ENCODE measurements around the gene MAST4.

MAST4 gene

DNA sequence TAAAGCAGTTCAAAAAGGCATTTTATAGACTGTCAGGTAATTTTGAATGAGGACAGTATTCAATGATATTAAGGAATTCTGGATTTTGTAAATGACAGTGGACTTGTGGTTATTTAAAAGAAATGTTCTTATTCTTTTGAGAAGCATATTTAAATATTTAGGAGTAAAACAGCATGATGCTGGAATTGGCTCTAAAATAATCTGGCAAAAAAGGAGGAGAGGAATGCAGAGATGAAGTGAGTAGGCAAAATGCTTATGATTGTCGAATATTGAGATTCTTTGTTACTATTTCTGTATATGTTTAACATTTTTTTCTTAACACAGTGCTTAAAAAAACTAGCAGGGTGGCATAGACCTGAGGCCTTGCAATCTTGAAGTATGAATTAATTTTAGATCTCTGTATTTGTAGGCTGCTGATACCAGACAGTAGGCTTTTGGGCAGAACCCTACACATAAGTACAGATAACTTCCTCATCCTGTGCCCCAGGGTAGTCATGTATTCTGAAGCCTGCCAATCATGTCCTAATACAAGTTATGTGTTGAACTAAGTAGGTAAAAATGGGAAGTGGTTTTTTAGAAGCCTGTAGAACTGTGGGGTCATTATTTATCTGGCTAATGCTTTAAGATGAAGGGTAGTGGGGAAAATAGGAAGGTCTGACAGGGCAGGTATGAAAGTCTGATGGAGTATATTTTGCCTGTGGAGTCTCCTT, 591.0 kb downstream of the MAST4 start:
- Histone ChIP-seq H3K9me3 (ENCODE audit: control insufficient read depth, insufficient read depth, low read depth, low read length) (no peaks in the 10 kb centered on the region), H3K4me3 (ENCODE audit: low read depth, low read length) (no peak overlapping the region), H3K36me3 (ENCODE audit: control insufficient read depth in 2 of 2, insufficient read depth in 1 of 2, low read length in 2 of 2) (no peaks in the 10 kb centered on the region), H3K4me1 (ENCODE audit: control insufficient read depth, insufficient read depth, low read length) (peaks cover under 1% of the 10 kb centered on the region; the same call in 1 of the 2 replicates), H3K27ac (ENCODE audit: extremely low read depth, low read depth, low read length) (no peak overlapping the region)
- ChIA-PET POLR2A (no interaction called here), CTCF (no interaction called here)
- TF ChIP-seq KLF16 (tag by site-specific recombination; IDR thresholded peaks at IDR 0.05) (no peak), HOXD13 (CRISPR knock-in tag; IDR thresholded peaks at IDR 0.05; ENCODE audit: borderline replicate concordance) (no peak), ZSCAN16 (tag by site-specific recombination; IDR thresholded peaks at IDR 0.05) (no peak), ZNF184 (tag by site-specific recombination; IDR thresholded peaks at IDR 0.05) (no peak), ZNF354C (tag by site-specific recombination; IDR thresholded peaks at IDR 0.05; ENCODE audit: borderline replicate concordance, low read depth) (no peak), ZNF707 (tag by site-specific recombination; IDR thresholded peaks at IDR 0.05) (no peak), FEZF1 (tag by site-specific recombination; IDR thresholded peaks at IDR 0.05) (no peak), ZNF248 (tag by site-specific recombination; IDR thresholded peaks at IDR 0.05) (no peak), ZFP3 (tag by site-specific recombination; IDR thresholded peaks at IDR 0.05; ENCODE audit: low read depth) (no peak), TCF7L2 (IDR thresholded peaks at IDR 0.05; ENCODE audit: borderline replicate concordance, low read depth, low read length) (no peak), ZNF629 (tag by site-specific recombination; IDR thresholded peaks at IDR 0.05) (no peak), SP7 (tag by site-specific recombination; IDR thresholded peaks at IDR 0.05) (no peak), BCL6B (tag by site-specific recombination; IDR thresholded peaks at IDR 0.05) (no peak), ZIC2 (tag by site-specific recombination; IDR thresholded peaks at IDR 0.05) (no peak), ZBTB17 (tag by site-specific recombination; IDR thresholded peaks at IDR 0.05) (no peak), ZNF341 (tag by site-specific recombination; IDR thresholded peaks at IDR 0.05; ENCODE audit: low read depth) (no peak), ZNF473 (tag by site-specific recombination; IDR thresholded peaks at IDR 0.05) (no peak), MEIS1 (CRISPR knock-in tag; IDR thresholded peaks at IDR 0.05; ENCODE audit: borderline replicate concordance) (no peak)
- TF ChIP-seq, protein P1, sequence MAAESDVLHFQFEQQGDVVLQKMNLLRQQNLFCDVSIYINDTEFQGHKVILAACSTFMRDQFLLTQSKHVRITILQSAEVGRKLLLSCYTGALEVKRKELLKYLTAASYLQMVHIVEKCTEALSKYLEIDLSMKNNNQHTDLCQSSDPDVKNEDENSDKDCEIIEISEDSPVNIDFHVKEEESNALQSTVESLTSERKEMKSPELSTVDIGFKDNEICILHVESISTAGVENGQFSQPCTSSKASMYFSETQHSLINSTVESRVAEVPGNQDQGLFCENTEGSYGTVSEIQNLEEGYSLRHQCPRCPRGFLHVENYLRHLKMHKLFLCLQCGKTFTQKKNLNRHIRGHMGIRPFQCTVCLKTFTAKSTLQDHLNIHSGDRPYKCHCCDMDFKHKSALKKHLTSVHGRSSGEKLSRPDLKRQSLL (tag by site-specific recombination; IDR thresholded peaks at IDR 0.05): no peak
- TF ChIP-seq, protein P2, sequence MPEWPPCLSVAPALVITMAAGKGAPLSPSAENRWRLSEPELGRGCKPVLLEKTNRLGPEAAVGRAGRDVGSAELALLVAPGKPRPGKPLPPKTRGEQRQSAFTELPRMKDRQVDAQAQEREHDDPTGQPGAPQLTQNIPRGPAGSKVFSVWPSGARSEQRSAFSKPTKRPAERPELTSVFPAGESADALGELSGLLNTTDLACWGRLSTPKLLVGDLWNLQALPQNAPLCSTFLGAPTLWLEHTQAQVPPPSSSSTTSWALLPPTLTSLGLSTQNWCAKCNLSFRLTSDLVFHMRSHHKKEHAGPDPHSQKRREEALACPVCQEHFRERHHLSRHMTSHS (tag by site-specific recombination; IDR thresholded peaks at IDR 0.05): no peak

DNA sequence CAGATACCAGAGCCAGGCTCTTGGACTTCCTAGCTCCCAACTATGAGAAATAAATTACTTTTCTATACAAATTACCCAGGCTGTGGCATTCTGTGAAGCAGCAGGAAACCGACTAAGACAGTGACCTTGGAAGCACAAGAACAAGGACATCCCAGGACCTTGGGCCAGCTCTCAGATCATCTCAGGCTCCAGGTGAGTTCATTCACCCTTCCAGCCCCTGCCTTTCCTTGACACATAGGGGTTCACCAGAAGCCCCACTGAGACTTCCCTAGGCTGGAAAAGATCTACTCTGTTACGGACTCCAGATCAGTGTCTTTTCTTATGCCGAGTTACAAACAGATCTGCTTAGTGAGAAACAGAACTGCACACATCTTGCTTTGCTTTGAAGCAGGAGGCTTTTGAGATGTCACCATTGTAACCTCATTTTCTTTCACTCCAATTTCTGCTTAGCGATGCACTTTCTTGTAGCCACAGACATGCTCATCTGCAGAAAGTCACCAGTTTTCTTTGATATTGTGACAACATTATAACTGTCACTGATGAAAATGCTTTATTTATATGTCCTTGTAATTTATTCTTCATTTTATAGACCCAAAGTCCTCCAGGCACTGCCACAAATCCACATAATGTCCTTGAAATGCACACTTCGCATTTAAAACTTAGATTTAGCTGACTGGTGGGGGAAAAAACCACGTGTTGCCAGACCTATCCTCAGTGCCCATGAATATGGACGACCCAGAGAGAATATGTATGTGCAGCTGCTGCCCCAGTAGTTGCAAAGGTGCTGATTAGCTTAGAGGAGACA, 592.3 kb downstream of the MAST4 start:
- ChIA-PET POLR2A (no interaction called here), CTCF (no interaction called here)
- no peaks in the 10 kb centered on the region for H3K4me1 ChIP-seq (ENCODE audit: control insufficient read depth, insufficient read depth, low read length)
- H3K27ac ChIP-seq (ENCODE audit: extremely low read depth, low read depth, low read length): no peak overlapping the region
- H3K9me3 ChIP-seq (ENCODE audit: control insufficient read depth, insufficient read depth, low read depth, low read length): no peaks in the 10 kb centered on the region
- no peak overlapping the region for H3K4me3 ChIP-seq (ENCODE audit: low read depth, low read length)
- H3K36me3 ChIP-seq (ENCODE audit: control insufficient read depth in 2 of 2, insufficient read depth in 1 of 2, low read length in 2 of 2): no peaks in the 10 kb centered on the region
- TF ChIP-seq ZNF184 (tag by site-specific recombination; IDR thresholded peaks at IDR 0.05): no peak
- TF ChIP-seq, protein P3, sequence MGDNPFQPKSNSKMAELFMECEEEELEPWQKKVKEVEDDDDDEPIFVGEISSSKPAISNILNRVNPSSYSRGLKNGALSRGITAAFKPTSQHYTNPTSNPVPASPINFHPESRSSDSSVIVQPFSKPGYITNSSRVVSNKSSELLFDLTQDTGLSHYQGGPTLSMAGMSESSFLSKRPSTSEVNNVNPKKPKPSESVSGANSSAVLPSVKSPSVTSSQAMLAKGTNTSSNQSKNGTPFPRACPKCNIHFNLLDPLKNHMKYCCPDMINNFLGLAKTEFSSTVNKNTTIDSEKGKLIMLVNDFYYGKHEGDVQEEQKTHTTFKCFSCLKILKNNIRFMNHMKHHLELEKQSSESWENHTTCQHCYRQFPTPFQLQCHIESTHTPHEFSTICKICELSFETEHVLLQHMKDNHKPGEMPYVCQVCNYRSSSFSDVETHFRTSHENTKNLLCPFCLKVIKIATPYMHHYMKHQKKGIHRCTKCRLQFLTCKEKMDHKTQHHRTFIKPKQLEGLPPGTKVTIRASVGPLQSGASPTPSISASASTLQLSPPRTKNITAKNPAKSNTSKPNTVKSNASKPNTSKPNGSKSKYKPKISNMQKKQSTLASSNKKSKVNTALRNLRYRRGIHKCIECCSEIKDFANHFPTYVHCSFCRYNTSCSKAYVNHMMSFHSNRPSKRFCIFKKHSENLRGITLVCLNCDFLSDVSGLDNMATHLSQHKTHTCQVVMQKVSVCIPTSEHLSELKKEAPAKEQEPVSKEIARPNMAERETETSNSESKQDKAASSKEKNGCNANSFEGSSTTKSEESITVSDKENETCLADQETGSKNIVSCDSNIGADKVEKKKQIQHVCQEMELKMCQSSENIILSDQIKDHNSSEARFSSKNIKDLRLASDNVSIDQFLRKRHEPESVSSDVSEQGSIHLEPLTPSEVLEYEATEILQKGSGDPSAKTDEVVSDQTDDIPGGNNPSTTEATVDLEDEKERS (tag by site-specific recombination; IDR thresholded peaks at IDR 0.05): no peak
- no peak for TF ChIP-seq ZBTB8A (tag by site-specific recombination; IDR thresholded peaks at IDR 0.05)
- TF ChIP-seq, protein P4, sequence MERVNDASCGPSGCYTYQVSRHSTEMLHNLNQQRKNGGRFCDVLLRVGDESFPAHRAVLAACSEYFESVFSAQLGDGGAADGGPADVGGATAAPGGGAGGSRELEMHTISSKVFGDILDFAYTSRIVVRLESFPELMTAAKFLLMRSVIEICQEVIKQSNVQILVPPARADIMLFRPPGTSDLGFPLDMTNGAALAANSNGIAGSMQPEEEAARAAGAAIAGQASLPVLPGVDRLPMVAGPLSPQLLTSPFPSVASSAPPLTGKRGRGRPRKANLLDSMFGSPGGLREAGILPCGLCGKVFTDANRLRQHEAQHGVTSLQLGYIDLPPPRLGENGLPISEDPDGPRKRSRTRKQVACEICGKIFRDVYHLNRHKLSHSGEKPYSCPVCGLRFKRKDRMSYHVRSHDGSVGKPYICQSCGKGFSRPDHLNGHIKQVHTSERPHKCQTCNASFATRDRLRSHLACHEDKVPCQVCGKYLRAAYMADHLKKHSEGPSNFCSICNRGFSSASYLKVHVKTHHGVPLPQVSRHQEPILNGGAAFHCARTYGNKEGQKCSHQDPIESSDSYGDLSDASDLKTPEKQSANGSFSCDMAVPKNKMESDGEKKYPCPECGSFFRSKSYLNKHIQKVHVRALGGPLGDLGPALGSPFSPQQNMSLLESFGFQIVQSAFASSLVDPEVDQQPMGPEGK (tag by site-specific recombination; IDR thresholded peaks at IDR 0.05): no peak
- TF ChIP-seq, protein P5, sequence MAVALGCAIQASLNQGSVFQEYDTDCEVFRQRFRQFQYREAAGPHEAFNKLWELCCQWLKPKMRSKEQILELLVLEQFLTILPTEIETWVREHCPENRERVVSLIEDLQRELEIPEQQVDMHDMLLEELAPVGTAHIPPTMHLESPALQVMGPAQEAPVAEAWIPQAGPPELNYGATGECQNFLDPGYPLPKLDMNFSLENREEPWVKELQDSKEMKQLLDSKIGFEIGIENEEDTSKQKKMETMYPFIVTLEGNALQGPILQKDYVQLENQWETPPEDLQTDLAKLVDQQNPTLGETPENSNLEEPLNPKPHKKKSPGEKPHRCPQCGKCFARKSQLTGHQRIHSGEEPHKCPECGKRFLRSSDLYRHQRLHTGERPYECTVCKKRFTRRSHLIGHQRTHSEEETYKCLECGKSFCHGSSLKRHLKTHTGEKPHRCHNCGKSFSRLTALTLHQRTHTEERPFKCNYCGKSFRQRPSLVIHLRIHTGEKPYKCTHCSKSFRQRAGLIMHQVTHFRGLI (tag by site-specific recombination; IDR thresholded peaks at IDR 0.05): no peak
- no peak for TF ChIP-seq SP2 (tag by site-specific recombination; IDR thresholded peaks at IDR 0.05)
